Measurements from ENCODE around the gene MYO1A. TPM values are rescaled to one million over a fixed set of nuclear protein-coding genes. Genes with fewer than 3 reads are reported as not detected.

MYO1A gene
- total and polyA plus RNA-seq, 2 of the 13 experiments (the other 11 are each of a cell fraction or from before 2014, with no cell fraction given), result 5.3 to 6.0 TPM

DNA sequence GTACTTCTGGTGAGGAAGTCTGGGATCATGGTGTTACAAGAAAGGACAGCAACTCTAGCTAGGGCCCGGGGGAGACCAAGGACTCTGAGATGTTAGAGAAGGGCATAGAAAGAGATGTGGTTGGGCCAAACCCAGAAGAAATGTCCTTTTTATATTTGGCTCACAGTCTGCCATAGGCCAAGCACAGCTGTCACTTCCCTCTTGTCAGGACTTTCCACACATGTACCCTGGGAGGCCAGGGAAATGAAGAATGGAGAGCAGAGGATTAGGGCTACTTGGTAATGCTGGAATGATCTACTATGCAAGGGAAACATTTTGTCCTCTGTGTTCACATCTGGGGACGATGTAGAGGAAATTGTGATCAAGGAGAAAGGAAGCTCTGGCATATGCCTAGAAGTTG is 9.2 kb downstream of the MYO1A start:
- DNase-seq (ENCODE audit: low spot score) (no peak), ATAC-seq (no peak), FAIRE-seq (no peak)
- CTCF ChIA-PET (ENCODE audit: low intra/inter-chr PET ratio, low total read pairs), result no interaction called here
- no peaks in the 10 kb centered on the region for H3K27me3 ChIP-seq (ENCODE audit: control insufficient read depth in 1 of 2, insufficient read depth in 2 of 2, low read length in 2 of 2)
- intact Hi-C loops (cut with micrococcal nuclease; ENCODE audit: unreplicated experiment) (no loop called here), in situ Hi-C loops (cut with HindIII; ENCODE audit: extremely low pct_ligation_motif_present, low pct_unique_long_range_greater_than_20kb) (no loop called here)
- 65% methylated on average over 2 of the region's 2 CpGs for WGBS (ENCODE audit: low lambda C conversion rate)
- H3K9me3 ChIP-seq (ENCODE audit: low read length), result no peaks in the 10 kb centered on the region
- H3K36me3 ChIP-seq (replicated peaks in 1 of 2; ENCODE audit: control insufficient read depth in 1 of 2, insufficient read depth in 2 of 2, low read length in 2 of 2), result no peaks in the 10 kb centered on the region
- no peak overlapping the region for H2AFZ ChIP-seq (ENCODE audit: low read length)
- H3K79me2 ChIP-seq (ENCODE audit: insufficient read depth, low read length), result no peaks in the 10 kb centered on the region
- no peak overlapping the region for H3K4me3 ChIP-seq (replicated peaks in 1 of 3; ENCODE audit: insufficient read depth in 1 of 3, low read depth in 2 of 3, low read length in 3 of 3)
- H3K9ac ChIP-seq (ENCODE audit: insufficient read depth, low read depth, low read length), result no peak overlapping the region
- H3K27ac ChIP-seq (ENCODE audit: extremely low read length, insufficient read depth, low read length), result no peak overlapping the region
- POLR2A ChIA-PET, result no interaction called here
- no TSS peak for BruUV-seq (replicated peaks)
- H3K4me2 ChIP-seq (ENCODE audit: low read depth, low read length), result no peak overlapping the region
- H4K20me1 ChIP-seq (ENCODE audit: insufficient read depth, low read length), result no peaks in the 10 kb centered on the region
- no peaks in the 10 kb centered on the region for H3K4me1 ChIP-seq (ENCODE audit: insufficient read depth, low read length)
- TF ChIP-seq, protein P1, sequence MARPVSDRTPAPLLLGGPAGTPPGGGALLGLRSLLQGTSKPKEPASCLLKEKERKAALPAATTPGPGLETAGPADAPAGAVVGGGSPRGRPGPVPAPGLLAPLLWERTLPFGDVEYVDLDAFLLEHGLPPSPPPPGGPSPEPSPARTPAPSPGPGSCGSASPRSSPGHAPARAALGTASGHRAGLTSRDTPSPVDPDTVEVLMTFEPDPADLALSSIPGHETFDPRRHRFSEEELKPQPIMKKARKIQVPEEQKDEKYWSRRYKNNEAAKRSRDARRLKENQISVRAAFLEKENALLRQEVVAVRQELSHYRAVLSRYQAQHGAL (CRISPR knock-in tag; IDR thresholded peaks at IDR 0.05; ENCODE audit: not compliant biosample characterization), result no peak
- no peak for TF ChIP-seq ATF7 (IDR thresholded peaks at IDR 0.05)
- TF ChIP-seq ATF7 (CRISPR knock-in tag; IDR thresholded peaks at IDR 0.05), result no peak
- TF ChIP-seq PAWR (CRISPR knock-in tag; IDR thresholded peaks at IDR 0.05; ENCODE audit: borderline replicate concordance), result no peak
- TF ChIP-seq, protein P2, sequence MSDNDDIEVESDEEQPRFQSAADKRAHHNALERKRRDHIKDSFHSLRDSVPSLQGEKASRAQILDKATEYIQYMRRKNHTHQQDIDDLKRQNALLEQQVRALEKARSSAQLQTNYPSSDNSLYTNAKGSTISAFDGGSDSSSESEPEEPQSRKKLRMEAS (IDR thresholded peaks at IDR 0.05), result no peak
- TF ChIP-seq, protein P3, sequence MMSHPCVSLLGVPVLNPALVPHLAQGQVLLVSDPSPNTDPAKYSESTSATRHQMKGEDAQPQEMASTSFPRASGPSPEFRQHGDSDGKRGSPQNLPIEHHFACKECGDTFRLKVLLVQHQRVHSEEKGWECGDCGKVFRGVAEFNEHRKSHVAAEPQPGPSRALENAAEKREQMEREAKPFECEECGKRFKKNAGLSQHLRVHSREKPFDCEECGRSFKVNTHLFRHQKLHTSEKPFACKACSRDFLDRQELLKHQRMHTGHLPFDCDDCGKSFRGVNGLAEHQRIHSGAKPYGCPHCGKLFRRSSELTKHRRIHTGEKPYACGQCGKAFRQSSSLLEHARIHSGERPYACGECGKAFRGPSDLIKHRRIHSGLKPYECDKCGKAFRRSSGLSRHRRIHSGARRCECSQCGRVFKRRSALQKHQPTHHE (CRISPR knock-in tag; IDR thresholded peaks at IDR 0.05; ENCODE audit: borderline replicate concordance), result no peak
- TF ChIP-seq HNRNPLL (IDR thresholded peaks at IDR 0.05; ENCODE audit: low read depth, low read length, poor library complexity, severe bottlenecking), result no peak
- no peak for TF ChIP-seq LCORL (IDR thresholded peaks at IDR 0.05)
- TF ChIP-seq LCORL (CRISPR knock-in tag; IDR thresholded peaks at IDR 0.05), result no peak
- TF ChIP-seq ZNF251 (CRISPR knock-in tag; IDR thresholded peaks at IDR 0.05), result no peak
- TF ChIP-seq ZNF136 (CRISPR knock-in tag; IDR thresholded peaks at IDR 0.05; ENCODE audit: low read depth), result no peak
- TF ChIP-seq, protein P4, sequence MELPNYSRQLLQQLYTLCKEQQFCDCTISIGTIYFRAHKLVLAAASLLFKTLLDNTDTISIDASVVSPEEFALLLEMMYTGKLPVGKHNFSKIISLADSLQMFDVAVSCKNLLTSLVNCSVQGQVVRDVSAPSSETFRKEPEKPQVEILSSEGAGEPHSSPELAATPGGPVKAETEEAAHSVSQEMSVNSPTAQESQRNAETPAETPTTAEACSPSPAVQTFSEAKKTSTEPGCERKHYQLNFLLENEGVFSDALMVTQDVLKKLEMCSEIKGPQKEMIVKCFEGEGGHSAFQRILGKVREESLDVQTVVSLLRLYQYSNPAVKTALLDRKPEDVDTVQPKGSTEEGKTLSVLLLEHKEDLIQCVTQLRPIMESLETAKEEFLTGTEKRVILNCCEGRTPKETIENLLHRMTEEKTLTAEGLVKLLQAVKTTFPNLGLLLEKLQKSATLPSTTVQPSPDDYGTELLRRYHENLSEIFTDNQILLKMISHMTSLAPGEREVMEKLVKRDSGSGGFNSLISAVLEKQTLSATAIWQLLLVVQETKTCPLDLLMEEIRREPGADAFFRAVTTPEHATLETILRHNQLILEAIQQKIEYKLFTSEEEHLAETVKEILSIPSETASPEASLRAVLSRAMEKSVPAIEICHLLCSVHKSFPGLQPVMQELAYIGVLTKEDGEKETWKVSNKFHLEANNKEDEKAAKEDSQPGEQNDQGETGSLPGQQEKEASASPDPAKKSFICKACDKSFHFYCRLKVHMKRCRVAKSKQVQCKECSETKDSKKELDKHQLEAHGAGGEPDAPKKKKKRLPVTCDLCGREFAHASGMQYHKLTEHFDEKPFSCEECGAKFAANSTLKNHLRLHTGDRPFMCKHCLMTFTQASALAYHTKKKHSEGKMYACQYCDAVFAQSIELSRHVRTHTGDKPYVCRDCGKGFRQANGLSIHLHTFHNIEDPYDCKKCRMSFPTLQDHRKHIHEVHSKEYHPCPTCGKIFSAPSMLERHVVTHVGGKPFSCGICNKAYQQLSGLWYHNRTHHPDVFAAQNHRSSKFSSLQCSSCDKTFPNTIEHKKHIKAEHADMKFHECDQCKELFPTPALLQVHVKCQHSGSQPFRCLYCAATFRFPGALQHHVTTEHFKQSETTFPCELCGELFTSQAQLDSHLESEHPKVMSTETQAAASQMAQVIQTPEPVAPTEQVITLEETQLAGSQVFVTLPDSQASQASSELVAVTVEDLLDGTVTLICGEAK (IDR thresholded peaks at IDR 0.05), result no peak
- TF ChIP-seq, protein P4 (CRISPR knock-in tag; IDR thresholded peaks at IDR 0.05), result no peak
- no peak for TF ChIP-seq ZFP62 (CRISPR knock-in tag; IDR thresholded peaks at IDR 0.05)
- TF ChIP-seq NFATC3 (CRISPR knock-in tag; IDR thresholded peaks at IDR 0.05), result no peak

Data from HepG2 (cell line).